Kidney epithelial cell (primary cell): ENCODE measurements around the gene REXO1. TPM values are rescaled to one million over a fixed set of nuclear protein-coding genes. Genes with fewer than 3 reads are reported as not detected.
"Not testable (repeated sequence)": the region's sequence is repeated elsewhere in the genome, so short reads cannot be mapped to it uniquely, and the experiment has no call there.

Source experiments
- DNase-seq: peaks from one replicate; pipeline ENCODE4 v3.0.0-alpha.2; 2010; ENCODE audit warnings: low read depth
- H3K27me3 ChIP-seq: 2 replicates; pipeline ENCODE4 v1.6.0; 2011; ENCODE audit warnings: low read length; ENCODE audit not compliant: control insufficient read depth, insufficient read depth
- H3K36me3 ChIP-seq: 2 replicates; pipeline ENCODE4 v1.5.1; 2011; ENCODE audit warnings: low read length; ENCODE audit not compliant: control insufficient read depth, insufficient read depth
- H3K4me3 ChIP-seq: 2 replicates; pipeline ENCODE4 v1.5.1; 2011; ENCODE audit warnings: low read depth, mild to moderate bottlenecking, control low read depth, low read length
- total RNA-seq: library from RNA; depleted of rRNA; stranded (reverse); fragments of >200 nt; gene quantifications from 2 replicates; pipeline ENCODE4 v1.2.3, GENCODE V29; 2015
- TF ChIP-seq, protein P1 (sequence below): IDR thresholded peaks from 2 replicates; pipeline ENCODE4 v1.5.1; 2011; ENCODE audit warnings: mild to moderate bottlenecking, moderate library complexity, low read length, control low read depth, inconsistent platforms; ENCODE audit not compliant: insufficient read depth, poor library complexity, severe bottlenecking

REXO1 gene
- total RNA-seq, 1 donor from 2014 or later = 18.8 TPM

DNA sequence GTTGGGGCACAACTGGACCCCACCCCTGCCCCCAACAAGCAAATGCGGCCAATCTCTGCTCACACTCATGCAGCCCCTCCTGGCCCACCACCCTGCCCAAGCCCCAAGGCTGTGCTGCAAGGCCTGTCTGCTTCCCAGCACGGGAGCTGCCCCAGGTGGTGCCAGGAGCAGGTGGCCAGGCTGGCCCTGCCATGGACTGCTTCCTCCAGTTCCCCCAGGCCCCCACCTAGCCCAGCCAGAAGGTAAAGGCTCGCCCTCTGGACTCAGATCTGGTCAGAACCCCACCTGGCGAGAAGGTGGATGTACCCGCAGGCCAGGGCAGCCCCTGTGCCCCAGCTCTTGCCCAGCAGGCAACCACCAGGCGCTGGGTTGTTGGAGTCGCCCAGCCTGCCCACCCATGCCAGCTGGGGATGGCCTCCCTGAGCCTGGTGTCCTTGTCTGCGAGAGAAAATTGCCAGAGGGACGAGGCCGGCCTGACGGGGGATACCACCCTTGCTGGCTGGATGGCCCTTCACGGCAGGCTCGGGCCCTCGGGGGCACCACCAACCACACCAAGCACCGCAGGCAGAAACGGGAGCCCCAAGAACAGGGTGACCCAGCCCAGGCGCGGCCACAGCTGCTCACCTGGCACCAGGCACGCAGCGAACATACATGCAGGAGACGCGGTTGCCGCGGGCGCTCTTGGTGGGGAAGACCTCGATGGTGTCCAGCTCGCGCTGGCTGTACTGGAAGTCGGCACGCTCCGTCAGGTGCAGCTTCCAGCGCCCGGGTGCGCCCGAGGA lies 32.5 kb upstream of the REXO1 start:
- no peak for DNase-seq
- Histone ChIP-seq H3K36me3 (no peaks in the 10 kb centered on the region), H3K4me3 (no peak overlapping the region), H3K27me3 (no peaks in the 10 kb centered on the region)
- TF ChIP-seq, protein P1, sequence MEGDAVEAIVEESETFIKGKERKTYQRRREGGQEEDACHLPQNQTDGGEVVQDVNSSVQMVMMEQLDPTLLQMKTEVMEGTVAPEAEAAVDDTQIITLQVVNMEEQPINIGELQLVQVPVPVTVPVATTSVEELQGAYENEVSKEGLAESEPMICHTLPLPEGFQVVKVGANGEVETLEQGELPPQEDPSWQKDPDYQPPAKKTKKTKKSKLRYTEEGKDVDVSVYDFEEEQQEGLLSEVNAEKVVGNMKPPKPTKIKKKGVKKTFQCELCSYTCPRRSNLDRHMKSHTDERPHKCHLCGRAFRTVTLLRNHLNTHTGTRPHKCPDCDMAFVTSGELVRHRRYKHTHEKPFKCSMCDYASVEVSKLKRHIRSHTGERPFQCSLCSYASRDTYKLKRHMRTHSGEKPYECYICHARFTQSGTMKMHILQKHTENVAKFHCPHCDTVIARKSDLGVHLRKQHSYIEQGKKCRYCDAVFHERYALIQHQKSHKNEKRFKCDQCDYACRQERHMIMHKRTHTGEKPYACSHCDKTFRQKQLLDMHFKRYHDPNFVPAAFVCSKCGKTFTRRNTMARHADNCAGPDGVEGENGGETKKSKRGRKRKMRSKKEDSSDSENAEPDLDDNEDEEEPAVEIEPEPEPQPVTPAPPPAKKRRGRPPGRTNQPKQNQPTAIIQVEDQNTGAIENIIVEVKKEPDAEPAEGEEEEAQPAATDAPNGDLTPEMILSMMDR = no peak

DNA sequence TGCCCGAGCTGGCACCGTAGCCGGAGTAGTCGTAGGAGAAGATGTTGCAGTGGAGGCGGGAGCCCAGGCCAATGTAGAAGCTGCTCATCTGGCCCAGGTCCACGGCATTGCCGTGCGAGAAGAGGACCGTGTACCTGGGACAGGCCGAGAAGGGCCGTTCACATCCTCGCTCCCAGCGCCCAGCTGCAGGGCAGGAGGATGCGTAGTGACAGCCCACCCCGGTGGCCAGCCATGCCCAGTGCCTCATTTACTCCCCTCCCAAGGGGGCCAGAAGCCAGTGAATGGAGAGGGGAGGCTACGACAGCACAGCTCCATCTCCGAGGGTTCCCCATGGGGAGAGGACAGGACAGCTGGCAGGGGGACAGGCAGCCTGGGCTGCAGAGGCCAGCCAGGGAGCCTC lies 31.7 kb upstream of the REXO1 start:
- H3K4me3 ChIP-seq, H3K27me3 ChIP-seq, DNase-seq, H3K36me3 ChIP-seq: not testable (repeated sequence)

DNA sequence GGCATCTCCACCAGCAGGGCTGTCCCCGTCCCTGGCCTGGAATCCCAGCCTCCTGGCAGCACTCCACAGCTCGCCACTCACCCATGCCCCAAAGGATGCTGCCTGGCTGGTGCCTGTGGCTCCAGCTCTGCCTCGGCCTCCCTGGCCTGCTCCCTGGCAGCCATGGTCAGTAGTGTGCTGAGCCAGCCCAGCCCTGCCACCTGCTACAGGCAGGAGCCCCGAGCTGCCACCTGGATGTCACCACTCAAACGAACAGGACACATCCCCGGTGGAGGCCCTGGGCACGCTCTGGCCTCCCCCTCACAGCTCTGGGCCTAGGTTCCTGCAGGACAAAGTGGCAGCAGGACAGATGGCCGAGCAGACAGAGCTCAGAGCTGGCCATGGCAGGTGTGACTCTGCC lies 30.3 kb upstream of the REXO1 start:
- not testable (repeated sequence) for DNase-seq, H3K27me3 ChIP-seq, H3K36me3 ChIP-seq, H3K4me3 ChIP-seq

DNA sequence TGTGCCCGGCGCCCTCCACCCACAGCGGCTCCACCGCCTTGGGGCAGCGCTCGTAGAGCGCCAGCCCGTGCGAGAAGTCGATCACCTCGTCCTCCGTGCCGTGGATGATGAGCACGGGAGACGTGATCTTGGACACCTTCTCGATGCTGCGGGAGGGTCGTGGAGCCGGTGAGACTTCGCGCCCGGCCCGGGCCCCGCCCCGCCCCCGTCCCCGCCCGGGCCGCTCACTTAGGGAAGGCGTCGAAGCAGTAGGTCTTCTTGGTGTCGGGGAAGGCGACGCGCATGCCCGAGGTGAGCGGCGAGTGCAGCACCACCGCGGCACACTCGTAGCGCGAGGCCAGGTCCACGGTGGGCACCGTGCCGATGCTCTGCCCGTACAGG lies 29.0 kb upstream of the REXO1 start:
- DNase-seq, H3K36me3 ChIP-seq, H3K4me3 ChIP-seq, H3K27me3 ChIP-seq: not testable (repeated sequence)

DNA sequence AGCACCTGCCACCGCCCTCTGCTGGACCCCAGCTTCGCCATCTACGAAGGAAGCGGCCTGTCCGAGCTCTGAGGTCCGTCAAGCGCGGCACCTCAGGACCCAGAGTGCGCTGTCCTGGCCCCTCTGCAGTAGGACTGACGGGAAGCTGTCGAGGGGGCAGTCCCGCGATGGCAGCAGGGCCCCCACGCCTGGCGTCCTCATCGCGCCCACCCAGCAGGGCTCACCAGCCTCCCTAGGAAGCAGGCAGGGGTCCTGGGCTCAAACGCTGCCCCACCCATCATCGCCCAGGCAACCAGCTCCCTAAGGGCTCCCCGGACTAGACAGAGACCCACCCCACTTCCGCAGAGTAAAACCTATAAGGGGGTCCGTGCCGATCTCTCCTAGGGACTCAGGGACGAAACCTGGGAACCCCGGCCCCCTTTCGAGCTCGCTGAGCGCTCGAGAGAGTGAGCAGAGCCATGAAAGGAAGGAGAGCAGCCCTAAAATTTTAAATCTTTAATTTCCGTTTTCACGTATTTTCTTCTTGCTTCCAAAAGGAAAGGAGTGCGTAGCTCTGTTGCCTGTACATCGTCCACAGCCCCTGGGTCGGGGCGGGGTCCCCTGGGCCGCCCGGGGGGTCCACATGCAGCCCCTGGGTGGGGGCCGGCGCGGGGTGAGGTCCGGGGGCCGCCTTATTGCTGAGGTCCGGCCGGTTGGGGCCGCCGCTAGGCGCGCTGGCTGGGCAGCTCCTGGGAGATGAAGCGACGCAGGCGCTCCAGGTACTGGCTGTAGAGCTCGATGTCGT lies 28.4 kb upstream of the REXO1 start:
- peak overlapping the region; percentile 87 for H3K4me3 ChIP-seq
- H3K36me3 ChIP-seq, DNase-seq, H3K27me3 ChIP-seq: not testable (repeated sequence)
- TF ChIP-seq, protein P1 = peak; percentile 19

DNA sequence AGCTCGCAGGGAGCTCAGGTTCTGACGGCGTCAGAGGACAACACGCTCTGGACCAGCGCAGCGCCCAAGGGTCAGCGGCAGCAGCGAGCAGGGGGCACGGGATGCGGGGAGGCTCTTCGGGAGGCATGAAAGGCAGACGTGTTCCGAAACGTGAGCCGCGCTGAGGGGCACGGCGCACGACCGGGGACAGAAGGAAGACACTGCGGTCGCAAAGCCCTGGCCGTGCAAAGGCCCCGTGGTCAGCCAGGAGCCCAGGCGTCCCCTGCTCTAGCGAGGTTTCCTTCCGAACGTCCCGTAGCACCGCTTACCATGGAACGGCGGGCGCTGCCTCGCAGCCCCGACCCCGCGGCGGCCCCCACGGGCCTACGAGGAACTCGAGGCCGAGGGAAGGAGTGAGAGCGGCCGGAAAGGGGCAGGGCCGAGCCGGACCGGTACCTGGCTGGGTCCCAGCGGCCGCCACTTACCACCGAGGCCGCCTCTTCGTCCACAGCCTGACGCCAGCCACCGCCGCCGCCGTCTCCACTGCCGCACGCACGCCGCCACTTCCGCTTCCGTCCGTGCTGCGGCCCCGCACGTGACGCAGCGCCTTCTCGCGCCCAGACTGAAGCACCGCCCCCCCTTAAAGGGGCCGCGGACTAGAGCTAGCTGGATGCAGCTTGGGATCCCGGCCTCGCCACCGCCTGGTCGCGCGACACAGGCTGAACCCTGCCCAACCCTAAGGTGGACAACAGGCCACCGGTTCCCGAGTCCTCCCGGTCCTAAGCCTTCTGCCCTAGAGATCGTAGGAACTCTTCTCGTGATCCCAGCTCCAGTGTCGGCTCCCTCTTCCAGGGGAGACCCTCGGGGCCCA lies 27.6 kb upstream of the REXO1 start:
- peaks cover 2% of the 10 kb centered on the region for H3K36me3 ChIP-seq
- peak overlapping the region; percentile 87 for H3K4me3 ChIP-seq
- no peaks in the 10 kb centered on the region for H3K27me3 ChIP-seq
- DNase-seq = peak; percentile 44
- TF ChIP-seq, protein P1 = no peak

DNA sequence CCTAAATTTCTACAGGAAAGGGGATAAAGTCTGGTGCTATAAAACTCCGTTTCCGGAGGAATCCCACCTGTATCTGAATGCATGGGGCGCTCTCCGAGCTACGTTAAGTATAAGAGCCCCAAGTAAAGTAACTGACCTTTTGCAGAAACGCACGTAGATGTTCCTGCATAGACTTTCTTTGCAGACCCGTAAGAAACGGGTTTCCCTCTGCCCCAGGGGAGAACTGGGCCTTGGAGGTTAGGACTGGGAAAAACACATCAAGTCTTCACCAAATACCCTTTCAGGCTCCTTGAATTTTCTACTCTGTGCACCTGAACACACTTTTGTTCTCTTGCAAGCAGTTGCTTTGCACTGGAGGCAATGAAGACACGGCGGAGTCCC lies 27.0 kb upstream of the REXO1 start:
- not testable (repeated sequence) for DNase-seq, H3K36me3 ChIP-seq, H3K27me3 ChIP-seq
- peak overlapping the region; percentile 87 for H3K4me3 ChIP-seq
